Stomach smooth muscle (tissue), 2 donors: ENCODE results near the gene KRT12.

Experiments used
- H3K27ac ChIP-seq: one replicate; pipeline ENCODE4 v1.7.0; 2013; ENCODE audit warnings: mild to moderate bottlenecking, low read length, inconsistent platforms
- H3K27me3 ChIP-seq, 2 donors: one replicate each; pipeline ENCODE4 v1.7.0; 2013; ENCODE audit warnings: low read length in 2 of 2; ENCODE audit not compliant: insufficient read depth in 2 of 2, control insufficient read depth in 1 of 2
- H3K36me3 ChIP-seq, 2 donors: one replicate each; pipeline ENCODE4 v1.7.0; 2013; ENCODE audit warnings: low read length in 2 of 2; ENCODE audit not compliant: control insufficient read depth in 2 of 2, insufficient read depth in 2 of 2
- H3K4me1 ChIP-seq: one replicate; pipeline ENCODE4 v1.7.0; 2013; ENCODE audit warnings: low read length; ENCODE audit not compliant: control insufficient read depth, insufficient read depth
- H3K4me3 ChIP-seq, 2 donors: one replicate each; pipeline ENCODE4 v1.7.0; 2013; ENCODE audit warnings: low read length in 2 of 2
- H3K9ac ChIP-seq, 2 donors: one replicate each; pipeline ENCODE4 v1.7.0; 2013; ENCODE audit warnings: low read length in 2 of 2, mild to moderate bottlenecking in 1 of 2
- H3K9me3 ChIP-seq, 2 donors: one replicate each; pipeline ENCODE4 v1.7.0; 2013; ENCODE audit warnings: low read length in 2 of 2; ENCODE audit not compliant: control insufficient read depth in 2 of 2
- donor health status: healthy.
- donor health status: Pancreatic carcinoma.

KRT12 gene

DNA sequence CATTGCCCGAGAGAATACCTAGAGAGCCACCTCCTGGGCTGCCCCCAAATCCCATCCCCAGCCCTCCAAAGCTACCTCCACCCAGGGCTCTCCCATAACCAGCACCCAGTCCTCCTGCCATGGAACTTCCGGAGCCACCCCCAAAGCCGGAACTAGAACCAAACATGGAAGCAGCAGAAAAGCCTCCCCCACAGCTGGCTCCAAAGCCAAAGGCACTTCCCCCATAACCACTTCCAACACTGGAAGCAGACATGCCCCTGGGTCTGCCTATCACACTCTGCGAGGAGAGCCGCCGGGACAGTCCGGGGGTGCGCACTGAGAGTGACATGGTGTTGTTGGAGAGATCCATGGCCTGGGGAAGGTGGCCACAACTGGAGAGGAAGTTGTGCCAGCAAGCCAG lies at the start of gene KRT12:
Gene KRT12 (minus strand): TSS at position 386 of the 400 bp plus-strand sequence. CDS start 37 bp downstream, at position 349.
- Histone ChIP-seq H3K27ac (no peak within 1 kb of the TSS), H3K9ac (no peak within 1 kb of the TSS), H3K36me3 (no peaks in the 10 kb centered on the region), H3K9me3 (no peaks in the 10 kb centered on the region), H3K27me3 (peaks cover 7 to 8% of the 10 kb centered on the region in 2 donors), H3K4me3 (no peak within 1 kb of the TSS), H3K4me1 (no peaks in the 10 kb centered on the region)

DNA sequence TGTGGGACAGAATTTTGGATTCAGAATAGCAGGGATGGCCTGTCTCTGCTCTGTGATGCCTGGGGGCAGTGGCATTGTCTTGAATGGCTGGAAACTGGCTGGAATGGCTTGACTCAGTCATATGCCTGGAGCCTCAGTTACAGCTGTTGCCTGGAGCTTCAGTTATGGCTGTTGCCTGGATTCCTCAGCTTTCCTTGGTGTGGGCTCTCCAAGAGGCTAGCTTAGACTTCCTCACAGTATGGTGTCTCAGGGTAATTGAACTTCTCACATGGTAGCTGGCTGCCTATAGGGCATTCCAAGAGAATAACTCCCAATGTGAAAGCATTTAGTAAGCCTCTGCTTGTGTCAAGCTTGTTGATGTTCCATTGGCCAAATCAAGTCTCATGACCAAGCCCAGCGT lies 49.3 kb upstream of the KRT12 start:
- H3K9me3 ChIP-seq, result no peaks in the 10 kb centered on the region
- H3K36me3 ChIP-seq, result no peaks in the 10 kb centered on the region
- H3K27me3 ChIP-seq, result no peaks in the 10 kb centered on the region
- no peak overlapping the region for H3K4me3 ChIP-seq
- H3K27ac ChIP-seq, result no peak overlapping the region
- no peaks in the 10 kb centered on the region for H3K4me1 ChIP-seq
- H3K9ac ChIP-seq, result no peak overlapping the region

DNA sequence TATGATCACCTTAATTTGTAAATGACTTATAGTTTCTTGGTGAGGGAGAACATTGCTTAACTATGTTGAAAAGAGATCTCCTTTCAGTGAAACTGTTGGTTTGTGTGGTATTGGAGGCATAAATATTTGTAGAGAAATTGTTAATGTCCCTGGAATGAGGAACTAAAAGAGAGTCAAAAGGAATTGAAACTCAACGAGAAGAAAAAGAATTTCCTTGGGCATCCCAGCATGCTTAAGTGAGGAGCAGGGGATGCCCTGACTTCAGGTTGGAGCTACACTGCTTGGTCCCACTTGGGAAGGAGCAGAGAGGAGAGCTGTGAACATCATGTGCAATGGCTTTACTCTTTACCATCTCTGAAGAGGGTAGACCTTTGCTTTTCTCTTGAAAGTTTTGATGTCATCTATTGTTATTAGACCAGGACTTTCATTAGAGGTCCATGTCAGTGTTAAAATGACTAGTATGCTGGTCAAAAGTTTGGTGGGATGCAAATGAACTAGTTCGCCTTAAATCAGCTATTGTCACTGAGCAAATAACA lies 48.8 kb upstream of the KRT12 start:
- no peak overlapping the region for H3K27ac ChIP-seq

DNA sequence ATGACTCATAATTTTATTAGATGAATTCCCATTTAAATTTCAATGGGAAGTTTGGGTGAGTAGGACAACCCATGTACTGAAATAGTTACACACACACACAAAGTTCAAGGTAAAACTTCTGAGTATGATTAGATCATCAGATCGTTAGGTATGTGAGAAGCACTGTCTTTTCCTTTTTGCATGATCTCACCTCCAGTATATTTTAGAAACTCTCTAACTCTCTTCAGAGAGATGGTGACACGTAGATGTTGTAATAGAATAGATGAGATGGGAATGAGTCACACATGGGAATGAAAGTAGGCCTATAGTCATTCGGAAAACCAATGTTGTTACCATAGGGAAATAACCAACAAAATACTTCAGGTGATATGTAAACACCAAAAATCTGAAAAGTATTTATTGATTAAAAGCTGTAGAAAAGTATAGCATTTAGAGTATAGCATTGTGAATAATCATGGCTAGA lies 48.2 kb upstream of the KRT12 start:
- no peaks in the 10 kb centered on the region for H3K27me3 ChIP-seq
- H3K9ac ChIP-seq, result no peak overlapping the region
- H3K27ac ChIP-seq, result no peak overlapping the region
- H3K9me3 ChIP-seq, result no peaks in the 10 kb centered on the region
- no peaks in the 10 kb centered on the region for H3K36me3 ChIP-seq
- no peaks in the 10 kb centered on the region for H3K4me1 ChIP-seq
- no peak overlapping the region for H3K4me3 ChIP-seq

More for the DNA sequence above, 48.8 kb upstream of the KRT12 start:
- no peak overlapping the region for H3K9ac ChIP-seq
- H3K36me3 ChIP-seq, result no peaks in the 10 kb centered on the region
- H3K4me3 ChIP-seq, result no peak overlapping the region
- H3K4me1 ChIP-seq, result no peaks in the 10 kb centered on the region
- no peaks in the 10 kb centered on the region for H3K27me3 ChIP-seq
- no peaks in the 10 kb centered on the region for H3K9me3 ChIP-seq

DNA sequence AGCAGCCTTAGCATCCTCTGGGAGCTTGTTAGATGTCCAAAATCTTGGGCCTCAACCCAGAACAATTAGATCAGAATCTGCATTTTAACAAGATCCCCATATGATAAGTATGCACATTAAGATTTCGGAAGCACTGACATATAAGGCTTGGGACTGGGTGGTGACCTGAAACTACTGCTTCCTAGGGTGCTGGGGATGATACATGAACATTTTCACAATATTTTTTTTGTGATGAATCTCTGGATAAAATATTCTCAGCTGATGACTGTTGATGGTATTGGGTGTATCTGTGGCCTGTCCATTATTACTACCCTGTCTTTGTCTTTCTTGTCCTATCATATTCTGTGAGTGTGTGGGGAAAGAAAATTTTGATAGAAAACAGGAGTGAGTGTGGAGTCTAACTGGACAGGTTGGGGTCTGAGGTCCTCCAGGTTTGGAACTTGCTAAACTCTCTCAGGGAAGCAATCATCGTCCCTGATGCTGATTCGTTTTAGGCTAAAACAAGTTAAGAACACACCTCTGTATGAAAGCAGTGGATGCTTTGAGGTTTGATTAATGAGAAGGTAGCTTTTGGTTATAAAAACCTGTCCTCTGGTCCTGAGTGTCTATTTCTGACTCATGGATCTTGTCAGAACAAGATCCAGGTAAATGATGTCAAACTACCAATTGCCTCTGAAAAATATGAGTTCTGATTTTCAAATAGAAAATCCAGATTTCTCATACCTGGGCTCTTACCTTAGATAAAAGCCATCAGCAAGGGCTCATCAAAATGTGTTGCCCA lies 47.2 kb upstream of the KRT12 start:
- Histone ChIP-seq H3K9ac (no peak overlapping the region), H3K4me1 (no peaks in the 10 kb centered on the region), H3K4me3 (no peak overlapping the region), H3K27me3 (no peaks in the 10 kb centered on the region), H3K36me3 (no peaks in the 10 kb centered on the region), H3K9me3 (no peaks in the 10 kb centered on the region), H3K27ac (no peak overlapping the region)

DNA sequence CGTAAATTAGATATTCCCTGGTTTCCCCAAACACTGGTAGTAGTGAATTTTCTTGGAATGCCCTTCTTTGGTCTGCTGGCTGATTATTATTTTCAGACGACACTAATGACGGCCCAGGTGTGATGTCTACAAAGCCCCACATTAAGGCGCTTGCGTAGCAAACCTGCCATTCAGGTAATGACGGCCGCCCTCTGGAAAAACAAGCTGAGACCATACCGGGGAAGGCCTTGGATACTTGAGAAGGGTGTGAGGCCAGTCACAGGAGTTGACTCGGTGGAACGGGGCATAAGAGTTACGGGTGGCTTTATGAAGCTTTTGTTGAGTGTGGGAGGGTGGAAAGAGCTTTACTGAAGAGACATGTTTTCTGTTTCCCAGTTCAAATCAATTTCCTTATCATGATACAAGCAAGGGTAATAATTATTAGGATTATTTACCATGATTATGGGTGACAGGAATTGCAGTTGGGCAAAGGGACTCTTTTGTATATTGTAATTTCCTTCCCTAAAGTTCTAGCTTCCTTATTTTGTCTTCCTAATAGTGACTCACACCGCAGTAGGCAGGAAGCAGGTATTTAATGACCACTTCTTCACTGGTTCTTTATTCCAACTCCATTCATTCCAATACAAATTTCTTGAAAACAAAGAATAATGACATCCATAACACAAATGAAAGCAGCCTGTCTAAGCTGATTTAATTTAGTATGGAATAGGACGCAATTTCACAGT lies 45.6 kb upstream of the KRT12 start:
- H3K36me3 ChIP-seq, result no peaks in the 10 kb centered on the region
- H3K4me3 ChIP-seq, result no peak overlapping the region
- H3K9ac ChIP-seq, result no peak overlapping the region
- H3K9me3 ChIP-seq, result no peaks in the 10 kb centered on the region
- no peaks in the 10 kb centered on the region for H3K27me3 ChIP-seq
- no peaks in the 10 kb centered on the region for H3K4me1 ChIP-seq
- no peak overlapping the region for H3K27ac ChIP-seq

DNA sequence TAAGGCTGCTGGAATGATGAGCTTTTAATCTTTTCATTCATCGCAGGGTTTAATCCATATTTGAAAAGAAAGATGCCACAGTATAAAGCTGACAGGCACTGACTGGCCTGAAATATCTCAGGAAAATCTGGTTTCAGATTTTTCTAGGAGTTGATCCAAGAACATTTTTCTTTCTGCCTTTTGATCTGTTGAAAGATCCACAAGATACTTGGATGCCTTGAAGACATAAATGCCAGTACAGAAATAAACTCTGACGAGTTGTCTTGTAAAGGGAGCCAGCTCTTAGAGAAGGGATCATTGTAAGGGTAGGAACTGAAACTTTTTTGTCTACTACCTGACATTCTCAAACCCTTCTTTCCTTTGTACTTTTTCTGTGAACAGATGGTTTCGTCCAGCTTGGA lies 43.4 kb upstream of the KRT12 start:
- Histone ChIP-seq H3K36me3 (no peaks in the 10 kb centered on the region), H3K4me1 (no peaks in the 10 kb centered on the region), H3K9ac (no peak overlapping the region), H3K27me3 (peaks cover 0 to 5% of the 10 kb centered on the region in 2 donors), H3K27ac (no peak overlapping the region), H3K9me3 (no peaks in the 10 kb centered on the region), H3K4me3 (no peak overlapping the region)

DNA sequence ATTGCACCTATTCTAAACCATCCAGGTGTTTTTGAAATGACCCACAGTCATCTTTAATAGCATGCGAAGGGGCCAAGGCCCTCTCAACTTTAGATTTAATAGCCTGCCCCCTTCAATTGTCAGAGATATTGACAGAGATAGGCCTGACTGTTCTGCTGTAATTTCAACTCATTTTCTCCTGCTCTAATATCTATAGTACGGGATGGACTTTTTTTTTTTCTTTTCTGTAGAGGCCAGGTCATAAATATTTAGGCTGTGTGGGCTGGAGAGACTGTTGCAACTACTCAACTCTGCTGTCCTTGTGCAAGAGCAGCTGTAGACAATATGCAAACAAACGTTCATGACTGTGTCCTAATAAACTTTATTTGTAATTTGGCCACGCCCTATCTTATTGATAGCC lies 42.7 kb upstream of the KRT12 start:
- H3K4me1 ChIP-seq, result no peaks in the 10 kb centered on the region
- H3K4me3 ChIP-seq, result no peak overlapping the region
- H3K9ac ChIP-seq, result no peak overlapping the region
- peaks cover 0 to 9% of the 10 kb centered on the region in 2 donors for H3K27me3 ChIP-seq
- no peaks in the 10 kb centered on the region for H3K9me3 ChIP-seq
- no peaks in the 10 kb centered on the region for H3K36me3 ChIP-seq
- H3K27ac ChIP-seq, result no peak overlapping the region

DNA sequence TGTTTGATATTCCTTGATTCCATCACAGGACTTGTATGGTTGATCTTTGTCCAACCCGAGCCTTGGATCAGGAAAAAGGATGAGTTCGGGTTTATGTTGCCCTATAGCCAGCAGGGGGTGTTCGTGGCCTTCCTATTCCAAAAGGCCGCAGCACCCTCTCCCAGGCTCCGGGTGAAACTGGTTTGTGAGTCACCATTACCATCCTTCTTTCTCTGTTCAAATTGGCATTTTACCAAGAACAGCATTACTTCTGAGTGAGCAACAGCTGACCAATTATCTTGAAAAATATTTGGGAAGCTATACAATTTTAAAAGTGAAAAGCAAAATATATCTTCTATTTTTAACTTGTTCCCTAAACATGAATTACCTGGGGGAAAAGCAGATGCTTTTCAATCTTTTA lies 42.3 kb upstream of the KRT12 start:
- Histone ChIP-seq H3K27me3 (peaks cover 0 to 9% of the 10 kb centered on the region in 2 donors), H3K27ac (no peak overlapping the region), H3K4me1 (no peaks in the 10 kb centered on the region)

DNA sequence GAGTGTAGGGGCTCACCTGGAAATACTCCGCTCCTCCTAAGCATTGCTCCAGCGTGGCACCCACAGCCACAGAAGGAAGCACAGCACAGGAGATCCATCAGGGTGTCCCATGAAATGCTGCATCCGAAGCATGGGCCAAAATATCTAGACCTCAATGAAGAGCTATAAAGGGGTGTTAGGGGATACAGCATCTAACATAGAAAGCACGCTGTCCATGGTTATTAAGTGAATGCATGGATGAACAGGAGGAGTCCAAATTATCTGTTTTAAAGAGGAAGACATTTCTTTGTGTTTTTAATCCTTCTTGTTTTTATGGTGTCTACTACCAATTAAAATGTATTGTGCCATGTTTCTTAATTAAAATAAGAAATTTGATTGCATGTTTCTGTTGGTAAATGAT lies 39.6 kb upstream of the KRT12 start:
- Histone ChIP-seq H3K27ac (no peak overlapping the region), H3K4me1 (no peaks in the 10 kb centered on the region), H3K9ac (no peak overlapping the region), H3K36me3 (no peaks in the 10 kb centered on the region), H3K27me3 (peaks cover 0 to 9% of the 10 kb centered on the region in 2 donors), H3K4me3 (no peak overlapping the region), H3K9me3 (no peaks in the 10 kb centered on the region)

More for the DNA sequence above, 42.3 kb upstream of the KRT12 start:
- H3K9me3 ChIP-seq, result no peaks in the 10 kb centered on the region
- H3K9ac ChIP-seq, result no peak overlapping the region
- no peak overlapping the region for H3K4me3 ChIP-seq
- no peaks in the 10 kb centered on the region for H3K36me3 ChIP-seq
